SU-DHL-6 (cell line): Measurements from ENCODE around the gene FOSB.
"Not testable (repeated sequence)": the region's sequence is repeated elsewhere in the genome, so short reads cannot be mapped to it uniquely, and the experiment has no call there.

Experiments
- CTCF ChIP-seq: fragments of 200-600 bp; sonication (generic); IDR thresholded peaks from one replicate; pipeline ENCODE4 v1.5.1; 2017; ENCODE audit warnings: antibody characterized with exemption, mild to moderate bottlenecking, low read length, moderate library complexity; ENCODE audit not compliant: insufficient read depth, poor library complexity, severe bottlenecking
- EZH2phosphoT487 ChIP-seq: fragments of 200-600 bp; sonication (generic), shearing (Covaris generic); conservative IDR thresholded peaks from 2 replicates; pipeline ENCODE4 v1.6.1; 2018; ENCODE audit warnings: mild to moderate bottlenecking, antibody characterized with exemption, low read length, moderate library complexity, mixed read lengths

DNA sequence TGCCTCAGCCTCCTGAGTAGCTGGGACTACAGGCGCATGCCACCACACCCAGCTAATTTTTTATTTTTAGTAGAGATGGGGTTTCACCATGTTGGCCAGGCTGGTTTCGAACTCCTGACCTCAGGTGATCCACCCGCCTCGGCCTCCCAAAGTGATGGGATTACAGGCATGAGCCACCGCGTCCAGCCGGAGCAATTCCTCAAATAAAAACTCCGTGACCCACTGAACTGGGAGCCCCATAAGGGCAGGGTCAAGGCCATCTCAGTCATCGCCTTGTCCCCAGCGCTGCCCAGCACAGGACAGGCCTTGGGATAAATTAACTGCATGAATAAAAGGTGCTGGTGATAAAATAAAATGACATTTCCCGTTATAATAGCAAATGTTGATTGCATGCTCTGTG, 37.9 kb upstream of the FOSB start:
- TF ChIP-seq CTCF, EZH2phosphoT487: not testable (repeated sequence)
